ENCODE data around the gene TMEM225B.
"Not testable (repeated sequence)": the region's sequence is repeated elsewhere in the genome, so short reads cannot be mapped to it uniquely, and the experiment has no call there.

The TMEM225B gene

DNA sequence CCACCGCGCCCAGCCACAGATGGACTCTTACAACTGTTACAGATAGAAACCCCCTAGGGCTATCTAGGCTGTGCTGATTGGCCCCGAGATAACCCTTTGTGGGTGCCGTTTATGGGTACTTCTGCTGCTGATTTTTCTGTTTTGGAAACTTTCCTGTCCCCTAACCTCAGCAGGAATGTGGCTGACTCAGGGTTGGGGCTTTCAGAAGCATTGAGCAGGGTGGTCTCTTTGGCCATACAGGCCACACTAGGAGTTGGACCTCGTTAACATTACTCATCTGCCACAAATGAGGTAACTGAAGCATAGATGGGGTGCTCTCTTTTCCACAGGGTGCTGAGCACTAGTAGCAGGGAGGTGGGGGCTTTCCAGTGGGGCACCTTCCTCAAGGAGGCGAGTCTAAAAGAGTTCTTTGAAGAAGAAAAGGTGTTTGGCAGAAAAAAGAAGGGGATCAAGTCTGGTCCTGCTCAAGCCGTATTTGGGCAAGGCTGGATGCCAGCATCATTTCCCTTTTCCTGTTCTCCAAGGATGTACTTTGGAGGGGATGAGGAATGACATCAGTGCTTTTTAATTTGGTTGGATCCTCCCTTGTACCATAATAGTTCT lies 25.1 kb downstream of the TMEM225B start:
- no peak for DNase-seq (ENCODE audit: low read depth, low spot score)

DNA sequence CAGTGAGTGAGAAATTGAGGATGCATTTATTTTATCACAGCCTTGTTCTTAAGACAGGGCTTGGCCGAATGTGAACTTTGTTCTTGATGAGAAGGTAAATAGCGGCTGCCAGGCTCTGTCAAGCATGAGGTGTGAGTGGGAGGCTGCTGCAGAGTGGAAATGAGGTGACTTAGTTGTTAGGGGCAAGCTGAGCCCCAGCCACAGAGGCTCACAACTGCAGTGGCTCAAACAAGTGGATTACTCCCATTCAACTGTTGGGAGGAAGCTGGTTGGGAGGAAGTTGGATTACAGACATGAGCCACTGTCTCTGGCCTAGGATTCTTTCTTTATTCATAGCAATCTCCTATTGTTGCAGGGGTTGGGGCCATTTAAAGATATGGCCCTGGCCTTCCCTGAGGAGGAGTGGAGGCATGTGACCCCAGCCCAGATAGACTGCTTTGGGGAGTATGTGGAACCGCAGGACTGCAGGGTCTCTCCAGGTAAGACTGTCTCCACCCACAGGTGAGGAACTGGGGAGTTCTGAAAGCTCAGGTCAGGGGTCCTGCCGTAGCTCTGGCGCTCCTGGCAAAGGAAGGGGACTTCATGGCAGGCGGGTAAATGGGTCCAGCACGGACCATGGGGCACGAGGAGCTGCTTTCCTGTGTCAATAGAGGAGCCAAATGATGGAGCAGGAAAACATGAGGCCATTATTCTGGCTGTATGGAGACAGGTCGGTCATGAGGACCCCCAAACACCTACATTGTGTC lies 25.8 kb downstream of the TMEM225B start:
- DNase-seq (ENCODE audit: low read depth, low spot score): no peak

DNA sequence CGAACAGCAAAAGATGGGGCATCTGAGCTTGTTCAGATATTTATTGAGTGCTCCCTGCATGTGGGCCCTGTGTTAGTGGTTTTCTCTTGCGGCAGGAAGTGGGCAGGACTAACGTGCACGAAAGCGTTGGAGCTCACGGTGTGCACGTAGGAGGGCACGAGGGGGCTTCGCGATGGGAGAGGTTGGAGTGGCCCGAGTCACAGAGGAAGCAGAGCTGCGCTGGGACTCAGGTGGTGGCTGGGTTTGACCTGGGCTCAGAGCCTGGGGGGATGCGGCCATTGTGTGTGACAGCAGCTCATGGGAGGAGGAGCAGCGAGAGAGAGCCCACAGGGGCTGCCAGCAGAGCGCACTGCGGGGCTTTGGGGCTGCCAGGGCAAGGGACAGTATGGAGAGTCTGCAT lies 26.4 kb downstream of the TMEM225B start:
- DNase-seq (ENCODE audit: low read depth, low spot score): no peak

DNA sequence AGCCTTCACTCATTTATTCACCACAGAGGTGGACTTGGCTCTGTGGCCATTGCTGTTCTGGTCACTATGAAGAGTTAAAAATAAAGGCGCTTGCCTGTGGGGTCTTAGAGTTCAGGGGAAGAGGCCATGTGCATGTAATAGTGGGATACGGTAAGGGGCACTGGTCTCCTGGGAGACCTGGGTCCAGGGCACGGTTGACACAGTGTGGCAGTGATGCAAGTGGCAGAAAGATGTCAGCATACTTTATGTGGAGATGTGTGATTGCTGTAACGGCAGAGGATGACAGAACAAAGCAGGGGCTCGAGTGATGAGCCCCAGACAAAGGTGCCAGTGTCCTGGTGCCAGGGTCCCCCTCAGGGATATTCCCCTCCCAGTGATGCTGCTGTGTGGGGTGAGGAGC lies 27.3 kb downstream of the TMEM225B start:
- DNase-seq (ENCODE audit: low read depth, low spot score): no peak

DNA sequence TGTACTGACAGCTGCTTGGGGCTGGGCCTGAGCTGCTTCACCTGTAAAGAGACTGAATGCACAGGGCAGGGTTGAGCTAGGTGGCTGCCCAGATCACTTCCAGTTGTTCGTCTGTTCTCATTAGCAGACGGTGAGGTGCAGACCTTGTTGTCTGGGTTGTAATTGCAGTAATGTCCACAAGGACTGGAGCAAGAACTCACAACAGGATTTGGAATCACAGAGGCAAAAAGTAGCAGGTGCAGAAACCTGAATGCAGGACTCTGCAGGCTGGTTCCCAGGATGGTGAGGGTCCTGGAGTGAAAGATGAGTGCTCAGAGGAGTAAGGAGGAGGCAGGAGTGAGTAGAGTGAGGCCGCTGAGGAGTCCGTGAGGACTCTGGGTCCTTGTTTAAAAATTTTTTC lies 27.9 kb downstream of the TMEM225B start:
- no peak for DNase-seq (ENCODE audit: low read depth, low spot score)

DNA sequence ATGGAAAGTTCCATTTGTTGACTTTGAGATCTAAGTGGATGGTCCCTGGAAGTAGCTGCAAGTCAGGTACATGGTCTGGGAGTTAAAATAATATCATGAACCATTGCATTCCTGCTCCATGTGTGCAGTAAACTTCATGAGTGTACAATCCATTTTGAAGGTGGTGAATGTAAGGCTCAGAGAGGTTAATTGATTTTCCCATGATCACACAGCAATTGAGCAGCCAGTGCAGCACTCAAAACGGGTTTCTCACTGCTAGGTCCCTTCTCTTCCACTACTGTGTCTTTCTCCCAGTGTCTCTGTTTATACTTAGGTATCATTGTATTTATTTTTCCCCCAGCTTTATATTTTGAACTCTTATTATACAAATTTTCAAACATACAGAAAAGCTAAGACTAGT lies 28.6 kb downstream of the TMEM225B start:
- DNase-seq (ENCODE audit: low read depth, low spot score): no peak

DNA sequence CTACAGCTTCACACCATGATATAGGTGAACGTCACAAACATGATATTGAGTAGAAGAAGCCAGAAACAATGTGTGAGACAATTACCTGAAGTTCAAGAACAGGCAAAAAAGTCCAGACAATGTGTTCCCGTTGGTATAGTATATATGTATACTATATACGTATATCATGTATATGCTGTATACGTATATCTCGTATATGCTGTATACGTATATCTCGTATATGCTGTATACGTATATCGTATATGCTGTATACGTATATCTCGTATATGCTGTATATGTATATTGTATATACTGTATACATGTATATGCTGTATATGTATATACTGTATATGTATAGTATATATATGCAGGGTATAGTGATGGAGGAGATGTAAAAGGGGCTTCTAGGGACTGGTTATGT lies 29.4 kb downstream of the TMEM225B start:
- DNase-seq (ENCODE audit: low read depth, low spot score): no peak

DNA sequence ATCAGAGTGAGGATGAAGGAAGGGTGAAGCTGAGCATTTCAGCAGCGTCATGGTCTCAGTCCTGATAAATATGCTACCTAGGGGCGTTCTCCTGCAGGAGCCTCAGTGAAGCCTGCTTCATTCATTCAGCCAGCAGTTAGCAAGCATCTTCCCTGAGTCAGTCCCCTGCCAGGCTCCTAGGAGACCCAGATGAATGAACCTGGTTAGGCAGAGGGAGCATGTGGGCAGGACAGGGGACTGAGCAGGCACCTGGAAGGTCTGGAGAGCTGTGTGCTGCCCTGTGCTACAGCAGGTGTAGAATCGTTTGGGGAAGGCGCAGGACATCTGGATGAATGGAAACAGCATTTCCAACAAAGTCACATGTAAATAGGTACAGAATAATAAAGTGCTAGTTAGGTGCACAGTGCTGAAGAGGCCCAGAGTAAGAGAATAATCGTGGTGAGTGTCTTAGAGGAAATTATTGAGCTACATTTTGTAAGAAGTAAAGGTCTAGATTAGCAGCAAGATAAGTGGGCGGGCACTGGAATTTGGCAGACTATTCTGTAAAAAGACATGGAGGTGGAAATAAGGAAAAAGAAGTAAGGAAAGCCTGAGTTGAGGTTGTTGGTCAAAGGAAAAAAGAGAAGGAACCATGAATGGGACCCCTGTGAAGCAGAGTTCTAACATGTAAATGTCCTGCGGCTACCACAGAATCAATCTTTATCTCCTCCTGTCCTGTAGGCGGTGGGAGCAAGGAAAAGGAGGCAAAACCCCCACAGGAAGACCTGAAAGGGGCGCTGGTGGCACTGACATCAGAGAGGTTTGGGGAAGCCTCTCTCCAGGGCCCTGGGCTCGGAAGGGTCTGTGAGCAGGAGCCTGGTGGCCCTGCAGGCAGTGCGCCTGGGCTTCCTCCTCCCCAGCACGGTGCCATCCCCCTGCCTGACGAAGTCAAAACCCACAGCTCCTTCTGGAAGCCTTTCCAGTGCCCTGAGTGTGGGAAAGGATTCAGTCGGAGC lies 30.7 kb downstream of the TMEM225B start:
- no peak for DNase-seq (ENCODE audit: low read depth, low spot score)

DNA sequence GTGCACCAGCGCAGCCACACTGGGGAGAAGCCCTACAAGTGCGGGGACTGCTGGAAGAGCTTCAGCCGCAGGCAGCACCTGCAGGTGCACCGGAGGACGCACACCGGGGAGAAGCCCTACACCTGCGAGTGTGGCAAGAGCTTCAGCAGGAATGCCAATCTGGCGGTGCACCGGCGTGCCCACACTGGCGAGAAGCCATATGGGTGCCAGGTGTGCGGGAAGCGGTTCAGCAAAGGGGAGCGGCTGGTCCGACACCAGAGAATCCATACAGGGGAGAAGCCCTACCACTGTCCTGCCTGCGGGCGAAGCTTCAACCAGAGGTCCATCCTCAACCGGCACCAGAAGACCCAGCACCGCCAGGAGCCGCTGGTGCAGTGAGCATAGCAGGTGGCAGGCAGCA lies 31.6 kb downstream of the TMEM225B start:
- no peak for DNase-seq (ENCODE audit: low read depth, low spot score)

DNA sequence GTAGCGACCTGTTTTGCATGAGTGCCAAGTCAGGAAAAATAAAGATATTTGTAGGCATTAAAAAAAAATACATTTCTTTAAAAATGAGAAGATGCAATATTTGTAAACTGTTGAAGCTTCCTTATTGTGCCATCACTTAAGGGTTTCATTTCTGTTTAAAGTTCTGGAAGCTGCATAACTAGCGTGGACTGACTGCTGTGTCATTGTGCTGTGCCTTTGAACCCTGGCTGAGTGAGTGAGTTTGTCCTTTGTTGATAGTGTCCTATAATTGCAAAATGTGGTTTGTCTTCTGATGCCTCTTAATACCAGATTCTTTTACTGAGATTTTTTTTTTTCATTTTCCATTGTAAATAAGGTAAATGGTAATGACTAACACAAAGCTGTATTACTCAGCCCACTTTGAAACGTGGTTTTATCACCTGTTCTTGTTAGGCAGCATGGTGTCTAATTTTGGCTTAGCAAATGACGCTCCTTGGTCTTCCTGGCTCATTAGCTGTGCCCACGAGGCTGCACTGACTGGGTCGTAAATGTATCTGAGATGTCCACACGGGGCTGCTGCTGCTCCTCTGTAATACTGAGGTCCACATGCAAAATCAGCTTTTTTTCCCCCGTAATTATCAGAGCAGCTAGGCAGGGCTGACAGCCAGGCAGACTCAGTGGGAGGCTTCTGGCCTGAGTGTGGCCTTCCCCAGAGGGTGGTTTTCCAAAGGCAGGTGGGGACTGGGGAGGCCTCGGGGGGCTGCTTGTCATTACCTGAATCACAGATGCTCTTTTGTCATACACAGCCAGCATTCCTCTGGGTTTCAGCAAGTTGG lies 33.4 kb downstream of the TMEM225B start:
- no peak for DNase-seq (ENCODE audit: low read depth, low spot score)

DNA sequence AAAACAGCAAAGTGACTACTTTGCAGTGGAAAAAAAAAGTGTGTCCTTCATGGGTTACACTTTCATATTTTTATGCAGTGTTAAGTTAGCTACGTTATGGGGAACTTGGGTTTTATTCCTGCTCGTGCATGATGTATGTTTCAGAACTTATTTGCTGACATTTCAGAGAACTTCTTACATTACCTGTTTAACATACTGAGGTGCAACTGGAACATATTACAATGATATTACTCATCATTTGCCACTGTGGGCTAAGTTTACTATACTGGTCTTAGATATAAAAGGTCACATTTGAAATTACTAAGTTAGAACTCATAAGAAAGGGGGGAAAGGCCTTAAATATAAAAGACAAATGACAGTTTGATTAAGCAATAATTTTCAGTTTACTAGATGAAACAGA lies 39.3 kb downstream of the TMEM225B start:
- not testable (repeated sequence) for DNase-seq (ENCODE audit: low read depth, low spot score)

DNA sequence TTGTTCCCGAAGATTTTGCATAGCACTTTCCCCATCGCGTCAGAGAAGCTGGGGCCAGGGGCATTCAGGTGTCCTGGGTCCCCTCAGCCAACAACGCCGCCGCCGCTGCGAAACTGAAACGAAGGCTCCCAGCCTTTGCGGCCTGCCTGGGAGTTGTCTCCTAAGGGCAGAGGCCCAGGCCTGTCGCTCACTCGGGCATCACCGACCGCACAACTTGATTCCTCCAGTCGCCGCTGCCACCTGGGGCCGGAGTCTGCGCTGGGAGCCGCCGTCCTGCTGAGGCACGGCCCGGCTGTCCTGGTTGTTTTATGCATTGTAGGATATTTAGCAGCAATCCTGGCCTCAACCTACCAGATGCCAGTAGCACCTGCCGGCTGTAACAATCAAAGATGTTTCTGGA lies 40.7 kb downstream of the TMEM225B start:
- no peak for DNase-seq (ENCODE audit: low read depth, low spot score)

DNA sequence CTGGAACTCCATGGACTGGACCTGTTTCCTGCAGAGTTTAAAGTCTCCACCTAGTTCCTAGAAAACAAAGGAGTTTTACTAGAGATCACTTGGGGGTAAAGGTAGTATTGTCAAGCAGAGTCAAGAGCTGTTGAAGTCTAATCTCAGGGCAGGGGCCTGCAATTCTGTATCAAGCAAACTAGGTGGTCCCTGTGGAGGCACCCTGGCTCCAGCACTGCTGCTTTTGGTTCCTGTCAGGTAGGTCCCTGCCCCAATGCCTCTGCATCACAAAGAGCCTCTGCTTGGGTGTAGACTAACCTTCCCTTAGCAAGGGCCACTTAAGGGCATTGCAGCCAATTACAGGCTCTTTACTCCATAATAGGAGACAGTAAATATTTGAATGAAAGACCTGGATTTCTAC lies 41.2 kb downstream of the TMEM225B start:
- DNase-seq (ENCODE audit: low read depth, low spot score): no peak

DNA sequence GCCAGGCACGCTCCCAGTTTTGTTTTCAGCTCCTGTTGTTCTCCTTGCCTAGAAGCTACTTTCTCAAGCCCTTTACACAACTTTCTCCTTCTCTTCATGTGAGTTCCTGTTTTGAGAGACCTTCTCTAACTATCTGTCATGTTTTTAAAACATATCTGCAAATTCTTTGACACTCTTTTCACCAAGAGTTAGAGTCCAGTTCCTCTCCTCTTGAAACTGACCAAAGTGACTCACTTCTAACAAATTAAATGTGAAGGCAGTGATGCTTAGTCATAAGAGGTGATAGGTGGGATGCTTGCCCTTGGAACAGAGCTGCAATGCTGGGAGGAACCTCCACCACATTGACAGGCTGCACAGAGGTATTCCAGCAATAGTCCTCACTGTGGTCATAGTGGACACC lies 44.0 kb downstream of the TMEM225B start:
- no peak for DNase-seq (ENCODE audit: low read depth, low spot score)

DNA sequence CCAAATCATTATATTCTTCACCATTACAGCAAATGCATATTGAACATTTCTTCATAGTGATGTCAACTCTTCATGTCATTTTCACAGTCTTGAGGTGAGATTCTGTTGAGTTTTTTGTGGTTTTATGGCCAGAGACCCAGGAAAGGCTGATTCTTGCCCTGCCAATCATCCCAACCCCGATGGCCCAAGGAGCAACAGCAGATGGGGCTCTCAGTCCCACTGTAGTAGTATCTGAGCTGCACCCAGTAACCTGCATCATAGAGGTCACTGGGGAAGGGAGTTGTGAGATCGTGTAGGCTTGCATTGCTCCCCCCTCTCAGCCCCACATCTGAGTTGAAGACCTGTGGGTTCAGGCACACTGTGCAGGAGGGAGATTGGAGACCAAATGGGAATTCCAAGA lies 45.4 kb downstream of the TMEM225B start:
- no peak for DNase-seq (ENCODE audit: low read depth, low spot score)

DNA sequence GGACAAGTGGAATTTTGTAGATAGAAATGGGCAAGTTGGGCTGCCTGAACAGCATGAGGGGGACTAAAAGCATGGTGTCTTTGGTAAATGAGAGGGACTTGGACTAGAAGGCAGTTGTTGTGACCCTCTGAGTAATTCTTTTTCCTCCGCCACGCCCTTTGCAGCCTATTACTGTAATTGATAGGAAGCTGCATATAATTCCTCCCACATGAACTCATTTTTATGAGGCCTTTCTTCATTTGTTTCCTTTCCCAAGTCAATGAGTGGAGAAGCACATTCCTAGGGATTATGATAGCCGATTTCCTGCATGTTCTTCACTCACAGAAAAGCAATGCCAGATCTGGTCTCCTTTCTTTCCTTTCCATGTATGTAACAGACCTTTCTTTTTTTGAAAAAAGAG lies 46.4 kb downstream of the TMEM225B start:
- DNase-seq (ENCODE audit: low read depth, low spot score): no peak

DNA sequence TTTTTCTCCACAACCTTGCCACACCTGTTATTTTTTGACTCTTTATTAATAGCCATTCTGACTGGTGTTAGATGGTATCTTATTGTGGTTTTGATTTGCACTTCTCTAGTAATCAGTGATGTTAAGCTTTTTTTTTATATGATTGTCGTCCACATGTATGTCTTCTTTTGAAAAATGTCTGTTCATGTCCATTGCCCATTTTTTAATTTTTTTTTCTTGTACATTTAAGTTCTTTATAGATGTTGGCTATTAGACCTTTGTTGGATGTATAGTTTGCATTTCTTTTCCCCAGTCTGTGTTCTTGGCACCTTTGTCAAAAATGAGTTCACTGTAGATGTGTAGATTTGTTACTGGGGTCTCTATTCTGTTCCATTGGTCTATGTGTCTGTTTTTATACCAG lies 47.5 kb downstream of the TMEM225B start:
- DNase-seq (ENCODE audit: low read depth, low spot score): no peak

DNA sequence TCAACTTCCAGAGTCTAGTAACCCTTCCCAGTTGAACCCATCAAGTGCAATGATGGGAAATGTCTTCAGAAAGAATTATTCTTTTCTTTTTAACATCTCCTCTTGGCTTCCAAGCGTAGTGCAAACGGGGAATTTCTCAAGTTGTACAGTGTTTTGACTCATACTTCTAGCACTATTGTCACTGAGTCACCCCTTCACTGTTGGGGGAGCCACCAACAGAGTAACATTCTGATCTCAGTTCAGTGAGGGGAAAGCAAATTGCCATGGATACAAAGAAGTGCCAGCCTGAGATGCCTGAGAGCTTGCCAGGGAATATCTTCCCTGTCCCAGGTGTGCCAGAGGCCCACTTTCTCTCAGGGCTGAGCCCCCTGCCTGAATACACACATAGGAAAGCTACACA lies 50.8 kb downstream of the TMEM225B start:
- DNase-seq (ENCODE audit: low read depth, low spot score): no peak

DNA sequence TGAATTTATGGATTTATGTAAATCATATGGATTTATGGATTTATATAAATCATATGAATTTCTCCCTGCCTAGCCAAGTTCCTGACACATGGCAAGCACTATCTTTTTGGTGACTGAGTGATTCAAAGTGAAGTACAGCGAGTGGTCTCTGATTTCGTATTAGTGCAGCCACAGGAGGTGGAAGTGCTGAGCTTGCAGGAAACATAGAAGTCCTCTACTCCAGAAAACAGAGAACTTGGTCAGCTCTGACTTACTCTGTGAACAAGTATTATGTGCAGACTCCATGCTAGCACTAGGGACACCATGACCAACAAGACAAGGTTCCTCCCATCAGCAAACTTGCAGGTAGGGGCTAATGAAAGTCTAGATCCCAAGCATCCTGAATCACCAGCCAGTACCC lies 53.2 kb downstream of the TMEM225B start:
- DNase-seq (ENCODE audit: low read depth, low spot score): no peak

DNA sequence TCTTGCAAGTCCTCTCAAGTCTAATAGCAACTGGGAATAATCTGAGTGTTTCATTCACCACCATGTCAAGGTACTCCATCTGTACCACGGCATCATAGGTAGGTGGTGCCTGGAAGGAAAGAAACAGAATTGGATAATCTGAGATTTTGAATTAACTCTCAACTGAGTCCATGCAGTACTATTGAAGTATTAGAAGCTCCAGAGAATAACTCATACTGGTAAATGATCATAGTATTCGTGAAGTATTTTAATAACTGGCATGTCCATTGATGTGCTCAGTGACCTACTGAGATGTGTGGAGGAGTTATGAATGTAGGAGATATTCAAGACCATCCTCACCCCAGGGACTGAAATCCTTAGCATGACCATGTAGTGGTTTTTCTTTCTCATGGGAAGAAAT lies 54.6 kb downstream of the TMEM225B start:
- no peak for DNase-seq (ENCODE audit: low read depth, low spot score)

DNA sequence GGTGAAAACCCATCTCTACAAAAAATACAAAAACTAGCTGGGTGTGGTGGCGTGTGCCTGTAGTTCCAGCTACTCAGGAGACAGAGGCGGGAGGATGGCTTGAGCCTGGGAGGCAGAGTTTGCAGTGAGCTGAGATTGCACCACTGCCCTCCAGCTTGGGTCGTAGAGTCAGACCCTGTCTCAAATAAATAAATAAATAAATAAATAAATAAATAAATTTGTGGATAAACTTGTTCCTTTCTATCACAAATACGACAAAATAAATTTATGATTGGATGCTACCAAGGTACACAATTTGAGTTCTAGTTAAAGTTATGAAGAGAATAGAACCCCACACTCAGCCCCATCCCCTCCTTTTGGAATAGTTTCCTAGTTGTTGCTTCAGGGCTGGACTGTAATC lies 55.2 kb downstream of the TMEM225B start:
- DNase-seq (ENCODE audit: low read depth, low spot score): not testable (repeated sequence)

DNA sequence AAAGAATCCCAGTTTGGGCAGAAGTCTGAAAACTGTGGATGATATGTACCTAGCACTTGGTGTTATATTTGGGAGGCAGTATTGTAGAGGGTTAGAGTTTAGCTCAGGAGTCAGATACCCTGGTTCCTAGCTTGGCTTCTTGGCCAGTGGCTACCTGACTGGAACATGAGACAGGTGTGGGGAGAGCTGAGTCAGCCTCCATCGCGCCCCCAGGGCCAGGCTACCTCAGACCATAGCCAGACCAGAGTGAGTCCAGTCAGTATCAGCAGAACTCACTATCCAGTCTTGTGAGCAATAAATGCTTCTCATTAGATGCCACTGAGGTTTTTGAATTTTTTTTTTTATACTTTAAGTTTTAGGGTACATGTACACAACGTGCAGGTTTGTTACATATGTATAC lies 55.7 kb downstream of the TMEM225B start:
- no peak for DNase-seq (ENCODE audit: low read depth, low spot score)

All from iPS DF 19.7 (cell line).